Neural progenitor cell (in vitro differentiated cells): ENCODE data around the gene CEP44. TPM values are rescaled to one million over a fixed set of nuclear protein-coding genes. Genes with fewer than 3 reads are reported as not detected.

Experiments used
- DNase-seq: peaks from one replicate; pipeline ENCODE4 v3.0.0-alpha.2; 2016; ENCODE audit warnings: low spot score
- H2AFZ ChIP-seq: fragments of 200-600 bp; sonication (generic); replicated peaks from 2 replicates; pipeline ENCODE4 v1.6.1; 2016; ENCODE audit warnings: antibody characterized with exemption
- H3F3A ChIP-seq: fragments of 200-600 bp; sonication (generic); 2 replicates; pipeline ENCODE4 v1.6.1; 2016; ENCODE audit warnings: antibody characterized with exemption, low read depth
- H3K27ac ChIP-seq: fragments of 200-600 bp; sonication (generic); 2 replicates; pipeline ENCODE4 v1.5.1; 2016; ENCODE audit warnings: mild to moderate bottlenecking
- H3K27me3 ChIP-seq: fragments of 200-600 bp; sonication (generic); 2 replicates; pipeline ENCODE4 v1.6.1; 2016; ENCODE audit warnings: mild to moderate bottlenecking, moderate library complexity
- H3K36me3 ChIP-seq: fragments of 200-600 bp; sonication (generic); 2 replicates; pipeline ENCODE4 v1.5.1; 2016
- H3K4me1 ChIP-seq: fragments of 200-600 bp; sonication (generic); 2 replicates; pipeline ENCODE4 v1.6.1; 2016; ENCODE audit warnings: mixed run types
- H3K4me2 ChIP-seq: fragments of 200-600 bp; sonication (generic); 2 replicates; pipeline ENCODE4 v1.6.1; 2016
- H3K4me3 ChIP-seq: fragments of 200-600 bp; sonication (generic); 2 replicates; pipeline ENCODE4 v1.5.1; 2016
- H3K79me2 ChIP-seq: fragments of 200-600 bp; sonication (generic); 2 replicates; pipeline ENCODE4 v1.6.1; 2016; ENCODE audit warnings: low read depth
- H3K9ac ChIP-seq: fragments of 200-600 bp; sonication (generic); 2 replicates; pipeline ENCODE4 v1.6.1; 2016
- H3K9me3 ChIP-seq: fragments of 200-600 bp; sonication (generic); 2 replicates; pipeline ENCODE4 v1.5.1; 2016; ENCODE audit warnings: low read depth
- H4K20me1 ChIP-seq: fragments of 200-600 bp; sonication (generic); 2 replicates; pipeline ENCODE4 v1.6.1; 2016; ENCODE audit warnings: low read depth
- H3K27ac Mint-ChIP-seq: 3 replicates; pipeline ENCODE4 v1.8.0; 2021; ENCODE audit warnings: mixed read lengths
- H3K27me3 Mint-ChIP-seq: 2 replicates; pipeline ENCODE4 v1.8.0; 2022; ENCODE audit warnings: low read depth, mild to moderate bottlenecking, inconsistent platforms, moderate library complexity, mixed read lengths; ENCODE audit not compliant: insufficient read depth
- H3K36me3 Mint-ChIP-seq: 3 replicates; pipeline ENCODE4 v1.8.0; 2021; ENCODE audit warnings: mixed read lengths
- H3K4me1 Mint-ChIP-seq: 3 replicates; pipeline ENCODE4 v1.8.0; 2021; ENCODE audit warnings: mixed read lengths
- H3K4me3 Mint-ChIP-seq: 3 replicates; pipeline ENCODE4 v1.8.0; 2021; ENCODE audit warnings: mild to moderate bottlenecking, moderate library complexity, mixed read lengths
- H3K9me3 Mint-ChIP-seq: 3 replicates; pipeline ENCODE4 v1.8.0; 2020; ENCODE audit warnings: mixed read lengths
- CTCF ChIP-seq: fragments of 200-600 bp; sonication (generic); IDR thresholded peaks from 2 replicates; pipeline ENCODE4 v1.5.1; 2017; ENCODE audit warnings: antibody characterized with exemption, mild to moderate bottlenecking
- EZH2 ChIP-seq: fragments of 200-600 bp; sonication (generic); IDR thresholded peaks from 2 replicates; pipeline ENCODE4 v1.6.1; 2017; ENCODE audit warnings: antibody characterized with exemption, mild to moderate bottlenecking, moderate library complexity
- EZH2phosphoT487 ChIP-seq: fragments of 200-600 bp; sonication (generic); IDR thresholded peaks from 2 replicates; pipeline ENCODE4 v1.6.1; 2017; ENCODE audit warnings: antibody characterized with exemption
- total RNA-seq: library from RNA; depleted of rRNA; stranded (reverse); fragments of >200 nt; gene quantifications from 2 replicates; pipeline ENCODE4 v1.2.3, GENCODE V29; 2015; ENCODE audit warnings: low replicate concordance

CEP44 gene
- total RNA-seq, 1 donor from 2014 or later: 76.1 TPM

- no peak overlapping the region for H3K4me2 ChIP-seq
- Mint-ChIP-seq H3K27ac (no peak overlapping the region), H3K27me3 (no peaks in the 10 kb centered on the region), H3K4me3 (no peak overlapping the region), H3K9me3 (no peaks in the 10 kb centered on the region), H3K4me1 (no peaks in the 10 kb centered on the region), H3K36me3 (peaks cover 17% of the 10 kb centered on the region)
- H3F3A ChIP-seq: no peaks in the 10 kb centered on the region
- peaks cover 9% of the 10 kb centered on the region for H3K36me3 ChIP-seq
- TF ChIP-seq EZH2phosphoT487 (no peak), CTCF (no peak), EZH2 (no peak)
- DNase-seq: no peak
- no peak overlapping the region for H3K4me3 ChIP-seq
- no peaks in the 10 kb centered on the region for H3K79me2 ChIP-seq
- no peak overlapping the region for H3K27ac ChIP-seq
- no peaks in the 10 kb centered on the region for H3K9me3 ChIP-seq
- H3K9ac ChIP-seq: no peak overlapping the region
- H2AFZ ChIP-seq: no peak overlapping the region
- H3K27me3 ChIP-seq: no peaks in the 10 kb centered on the region
- no peaks in the 10 kb centered on the region for H4K20me1 ChIP-seq
- no peaks in the 10 kb centered on the region for H3K4me1 ChIP-seq
Observed at GRCh38 chr4:174304664-174305063, 21.0 kb downstream of the CEP44 start.

- Histone ChIP-seq H2AFZ (no peak overlapping the region), H3K27me3 (no peaks in the 10 kb centered on the region), H3K4me3 (no peak overlapping the region), H3F3A (no peaks in the 10 kb centered on the region), H3K27ac (no peak overlapping the region), H4K20me1 (no peaks in the 10 kb centered on the region), H3K4me1 (no peaks in the 10 kb centered on the region), H3K36me3 (peaks cover 9% of the 10 kb centered on the region), H3K9me3 (no peaks in the 10 kb centered on the region), H3K9ac (no peak overlapping the region), H3K4me2 (no peak overlapping the region), H3K79me2 (no peaks in the 10 kb centered on the region)
- TF ChIP-seq EZH2phosphoT487: no peak
- no peak for DNase-seq
- H3K9me3 Mint-ChIP-seq: no peaks in the 10 kb centered on the region
- H3K27ac Mint-ChIP-seq: no peak overlapping the region
- H3K4me1 Mint-ChIP-seq: no peaks in the 10 kb centered on the region
- no peaks in the 10 kb centered on the region for H3K27me3 Mint-ChIP-seq
- no peak overlapping the region for H3K4me3 Mint-ChIP-seq
- peaks cover 13% of the 10 kb centered on the region for H3K36me3 Mint-ChIP-seq
Observed at GRCh38 chr4:174305961-174306360, 22.2 kb downstream of the CEP44 start.

- no peaks in the 10 kb centered on the region for H3F3A ChIP-seq
- H3K4me3 Mint-ChIP-seq: no peak overlapping the region
- no peaks in the 10 kb centered on the region for H3K4me1 ChIP-seq
- no peak overlapping the region for H3K4me2 ChIP-seq
- TF ChIP-seq EZH2phosphoT487 (no peak), EZH2 (no peak), CTCF (no peak)
- DNase-seq: no peak
- H3K36me3 ChIP-seq: peaks cover 15% of the 10 kb centered on the region
- no peaks in the 10 kb centered on the region for H3K9me3 Mint-ChIP-seq
- no peak overlapping the region for H3K27ac Mint-ChIP-seq
- no peak overlapping the region for H2AFZ ChIP-seq
- H3K79me2 ChIP-seq: no peaks in the 10 kb centered on the region
- no peaks in the 10 kb centered on the region for H4K20me1 ChIP-seq
- no peak overlapping the region for H3K27ac ChIP-seq
- H3K9ac ChIP-seq: no peak overlapping the region
- H3K4me1 Mint-ChIP-seq: no peaks in the 10 kb centered on the region
- no peaks in the 10 kb centered on the region for H3K27me3 Mint-ChIP-seq
- H3K9me3 ChIP-seq: no peaks in the 10 kb centered on the region
- H3K36me3 Mint-ChIP-seq: peaks cover 16% of the 10 kb centered on the region
- H3K4me3 ChIP-seq: no peak overlapping the region
- no peaks in the 10 kb centered on the region for H3K27me3 ChIP-seq
Observed at GRCh38 chr4:174307694-174308093, 24.0 kb downstream of the CEP44 start.

- H3K27me3 Mint-ChIP-seq: no peaks in the 10 kb centered on the region
- no peak for TF ChIP-seq EZH2
- no peak for TF ChIP-seq EZH2phosphoT487
- TF ChIP-seq CTCF: no peak
- Histone ChIP-seq H3K9ac (no peak overlapping the region), H3K4me2 (no peak overlapping the region), H3K27ac (no peak overlapping the region), H2AFZ (no peak overlapping the region), H3K4me3 (no peak overlapping the region), H3K27me3 (no peaks in the 10 kb centered on the region), H3K79me2 (no peaks in the 10 kb centered on the region), H3F3A (no peaks in the 10 kb centered on the region), H3K9me3 (no peaks in the 10 kb centered on the region), H3K36me3 (peaks cover 11% of the 10 kb centered on the region), H3K4me1 (no peaks in the 10 kb centered on the region), H4K20me1 (no peaks in the 10 kb centered on the region)
- peaks cover 7% of the 10 kb centered on the region for H3K4me1 Mint-ChIP-seq
- H3K27ac Mint-ChIP-seq: no peak overlapping the region
- no peaks in the 10 kb centered on the region for H3K9me3 Mint-ChIP-seq
- no peak overlapping the region for H3K4me3 Mint-ChIP-seq
- peaks cover 8% of the 10 kb centered on the region for H3K36me3 Mint-ChIP-seq
- DNase-seq: no peak
Observed at GRCh38 chr4:174312993-174313392, 29.3 kb downstream of the CEP44 start.
